AG04449 (cell line): ENCODE results near the gene RPS27.

ENCODE experiments used
- CTCF ChIA-PET: fragments of 350-600 bp; formaldehyde crosslinking; extraction: SDS; loops from one replicate; lab custom pipeline; 2021; ENCODE audit warnings: antibody characterized with exemption; lab: Yijun Ruan, JAX
- POLR2A ChIA-PET: fragments of 400-600, 350-600 bp; formaldehyde crosslinking; extraction: SDS; loops from one replicate; lab custom pipeline; 2020; ENCODE audit warnings: antibody characterized with exemption, inconsistent platforms; lab: Yijun Ruan, JAX
- DNase-seq: peaks from one replicate; pipeline ENCODE4 v3.0.0-alpha.2; 2010; ENCODE audit warnings: low read depth, low spot score
- H3K4me3 ChIP-seq: 2 replicates; pipeline ENCODE4 v1.5.1; 2011; ENCODE audit warnings: low read depth, mild to moderate bottlenecking, control low read depth, low read length
- TF ChIP-seq, protein P1 (sequence below): IDR thresholded peaks from one replicate; pipeline ENCODE4 v1.5.1; 2011; ENCODE audit warnings: mild to moderate bottlenecking, moderate library complexity, low read length, control low read depth, inconsistent platforms; ENCODE audit not compliant: insufficient read depth; ENCODE audit errors: missing control alignments

RPS27 gene

DNA sequence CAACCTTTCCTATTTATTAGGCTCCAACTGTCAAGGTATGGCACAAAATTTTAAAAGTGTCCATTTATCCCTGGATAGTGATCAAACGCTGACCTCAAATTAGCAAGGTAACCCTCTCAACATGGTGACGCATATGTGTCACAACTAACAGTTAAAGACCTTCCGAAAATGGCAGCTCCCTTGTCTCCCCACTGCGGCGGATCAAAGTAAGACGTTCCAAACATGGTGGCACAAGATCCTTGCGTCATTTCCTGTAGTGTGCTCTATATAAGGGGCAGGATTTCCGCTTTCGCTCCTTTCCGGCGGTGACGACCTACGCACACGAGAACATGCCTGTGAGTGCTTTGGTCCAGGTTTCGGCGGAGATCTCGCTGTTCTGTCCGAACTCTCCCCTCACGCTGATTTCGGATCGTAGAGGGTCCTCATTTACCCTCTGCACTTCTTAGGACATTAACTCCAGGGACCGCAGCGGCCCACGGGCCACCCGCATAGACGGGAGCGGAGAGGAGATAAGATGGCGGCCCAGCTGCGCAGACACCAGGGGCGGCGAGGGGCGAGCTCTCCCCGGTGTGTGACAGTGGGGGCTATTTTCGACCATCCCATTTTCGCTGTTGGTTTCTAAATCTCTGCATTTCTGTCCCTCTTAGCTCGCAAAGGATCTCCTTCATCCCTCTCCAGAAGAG lies at the start of gene RPS27:
TSS of gene RPS27 (plus strand) at position 295 of the 683 bp plus-strand sequence. CDS start at position 330, 35 bp downstream.
- DNase-seq: peak; percentile 88
- ChIA-PET CTCF (interaction anchor here (0.6 to 2.5 kb wide), 7 partner anchors 10 to 314 kb away, joined by 3 to 10 read pairs (median 3); partner anchors contain the start of gene DENND4B), POLR2A (interaction anchor here (0.6 to 2.8 kb wide), 29 partner anchors 9 to 363 kb away, joined by 3 to 42 read pairs (median 4); partner anchors contain the start of genes CREB3L4, CRTC2, DENND4B and ILF2)
- TF ChIP-seq, protein P1, sequence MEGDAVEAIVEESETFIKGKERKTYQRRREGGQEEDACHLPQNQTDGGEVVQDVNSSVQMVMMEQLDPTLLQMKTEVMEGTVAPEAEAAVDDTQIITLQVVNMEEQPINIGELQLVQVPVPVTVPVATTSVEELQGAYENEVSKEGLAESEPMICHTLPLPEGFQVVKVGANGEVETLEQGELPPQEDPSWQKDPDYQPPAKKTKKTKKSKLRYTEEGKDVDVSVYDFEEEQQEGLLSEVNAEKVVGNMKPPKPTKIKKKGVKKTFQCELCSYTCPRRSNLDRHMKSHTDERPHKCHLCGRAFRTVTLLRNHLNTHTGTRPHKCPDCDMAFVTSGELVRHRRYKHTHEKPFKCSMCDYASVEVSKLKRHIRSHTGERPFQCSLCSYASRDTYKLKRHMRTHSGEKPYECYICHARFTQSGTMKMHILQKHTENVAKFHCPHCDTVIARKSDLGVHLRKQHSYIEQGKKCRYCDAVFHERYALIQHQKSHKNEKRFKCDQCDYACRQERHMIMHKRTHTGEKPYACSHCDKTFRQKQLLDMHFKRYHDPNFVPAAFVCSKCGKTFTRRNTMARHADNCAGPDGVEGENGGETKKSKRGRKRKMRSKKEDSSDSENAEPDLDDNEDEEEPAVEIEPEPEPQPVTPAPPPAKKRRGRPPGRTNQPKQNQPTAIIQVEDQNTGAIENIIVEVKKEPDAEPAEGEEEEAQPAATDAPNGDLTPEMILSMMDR: no peak
- H3K4me3 ChIP-seq: peak within 1 kb of the TSS; percentile 69

DNA sequence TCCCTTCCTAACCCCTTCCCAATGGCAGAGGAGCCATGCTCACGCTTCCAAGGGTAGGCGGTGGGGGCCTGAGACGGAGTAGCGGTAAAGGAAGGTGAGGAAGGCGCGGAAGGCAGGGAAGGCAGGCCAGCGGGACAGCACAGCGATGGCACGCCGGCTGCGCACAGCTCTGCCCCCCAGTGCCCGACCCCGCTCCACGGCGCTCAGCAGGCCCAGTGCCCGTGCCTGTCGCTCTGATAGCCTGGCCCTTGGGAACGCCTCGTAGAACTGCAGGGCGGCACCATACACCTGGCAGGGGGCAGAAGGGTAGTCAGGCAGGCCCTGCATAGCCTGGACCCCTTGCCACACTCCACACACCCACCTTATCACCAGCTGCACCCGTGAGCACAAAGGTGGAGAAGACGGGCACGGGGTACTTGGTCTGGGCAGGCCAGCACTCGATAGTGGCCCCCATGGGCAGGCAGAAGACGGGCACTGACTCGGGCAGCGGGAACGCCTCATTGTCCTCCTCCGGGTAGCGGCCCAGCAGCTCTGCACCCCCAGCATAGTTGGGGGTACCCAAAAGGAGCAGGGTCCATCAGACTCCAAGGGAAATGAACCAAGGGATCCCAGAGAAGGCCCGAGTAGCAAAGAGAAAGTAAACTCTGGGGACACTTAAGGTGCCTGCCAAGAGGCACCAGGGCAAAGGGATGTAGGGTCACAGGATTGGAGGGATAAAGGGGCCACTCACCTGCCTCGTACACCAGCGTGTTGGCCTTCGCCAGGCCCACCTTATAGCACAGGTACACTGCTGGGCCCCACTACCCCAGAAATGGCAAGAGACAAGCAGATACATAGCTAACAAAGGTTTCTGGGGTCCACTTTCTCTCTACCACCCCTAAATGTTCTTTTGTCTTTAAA lies 48.5 kb upstream of the RPS27 start:
- POLR2A ChIA-PET: interaction anchor here (1.4 kb wide), 1 partner anchor 14 kb away, joined by 5 read pairs; no protein-coding TSS in a partner anchor
- no peak overlapping the region for H3K4me3 ChIP-seq
- TF ChIP-seq, protein P1: no peak
- DNase-seq: no peak
- CTCF ChIA-PET: interaction anchor here (1.3 kb wide), 1 partner anchor 11 kb away, joined by 4 read pairs; no protein-coding TSS in a partner anchor

DNA sequence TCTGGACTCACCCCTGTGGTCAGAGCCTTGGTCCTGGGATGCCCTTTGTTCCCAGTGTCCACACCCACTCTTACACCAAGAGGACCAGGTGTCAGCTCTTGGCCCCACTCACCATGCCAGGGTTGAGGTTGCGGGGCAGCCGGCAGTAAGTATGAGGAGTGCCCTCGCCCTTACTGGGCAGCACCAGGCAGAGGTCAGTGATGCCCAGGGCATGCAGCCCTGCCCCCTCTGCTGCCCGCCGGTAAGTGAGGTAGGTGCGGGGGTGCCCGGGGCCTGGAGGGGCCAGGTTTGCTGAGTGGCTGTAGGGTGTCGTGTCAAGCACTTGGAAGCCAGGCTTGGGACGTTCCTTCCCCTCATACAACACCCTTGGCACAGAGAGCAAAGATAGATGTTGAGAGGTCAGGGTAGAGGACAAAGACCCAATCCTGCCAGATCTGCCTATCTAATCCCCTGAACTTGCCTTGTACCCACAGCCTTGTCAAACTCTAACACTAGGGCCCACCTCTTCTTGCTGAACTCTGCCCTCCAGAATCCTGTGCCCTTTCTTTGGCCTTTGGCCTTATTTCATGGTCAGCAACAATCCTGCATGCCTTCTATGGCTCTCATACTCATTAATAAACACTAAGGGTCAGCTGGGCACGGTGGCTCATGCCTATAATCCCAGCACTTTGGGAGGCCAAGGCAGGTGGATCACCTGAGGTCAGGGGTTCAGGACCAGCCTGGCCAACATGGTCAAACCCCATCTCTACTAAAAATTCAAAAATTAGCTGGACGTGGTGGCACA lies 47.6 kb upstream of the RPS27 start:
- no peak overlapping the region for H3K4me3 ChIP-seq
- TF ChIP-seq, protein P1: no peak
- POLR2A ChIA-PET: interaction anchor here (0.6 kb wide), 1 partner anchor 51 kb away, joined by 4 read pairs; no protein-coding TSS in a partner anchor
- CTCF ChIA-PET: interaction anchor here (0.5 to 4.3 kb wide), 5 partner anchors 10 to 432 kb away, joined by 3 to 83 read pairs (median 8); partner anchors contain the start of genes CREB3L4, CRTC2 and RAB13
- DNase-seq: no peak

DNA sequence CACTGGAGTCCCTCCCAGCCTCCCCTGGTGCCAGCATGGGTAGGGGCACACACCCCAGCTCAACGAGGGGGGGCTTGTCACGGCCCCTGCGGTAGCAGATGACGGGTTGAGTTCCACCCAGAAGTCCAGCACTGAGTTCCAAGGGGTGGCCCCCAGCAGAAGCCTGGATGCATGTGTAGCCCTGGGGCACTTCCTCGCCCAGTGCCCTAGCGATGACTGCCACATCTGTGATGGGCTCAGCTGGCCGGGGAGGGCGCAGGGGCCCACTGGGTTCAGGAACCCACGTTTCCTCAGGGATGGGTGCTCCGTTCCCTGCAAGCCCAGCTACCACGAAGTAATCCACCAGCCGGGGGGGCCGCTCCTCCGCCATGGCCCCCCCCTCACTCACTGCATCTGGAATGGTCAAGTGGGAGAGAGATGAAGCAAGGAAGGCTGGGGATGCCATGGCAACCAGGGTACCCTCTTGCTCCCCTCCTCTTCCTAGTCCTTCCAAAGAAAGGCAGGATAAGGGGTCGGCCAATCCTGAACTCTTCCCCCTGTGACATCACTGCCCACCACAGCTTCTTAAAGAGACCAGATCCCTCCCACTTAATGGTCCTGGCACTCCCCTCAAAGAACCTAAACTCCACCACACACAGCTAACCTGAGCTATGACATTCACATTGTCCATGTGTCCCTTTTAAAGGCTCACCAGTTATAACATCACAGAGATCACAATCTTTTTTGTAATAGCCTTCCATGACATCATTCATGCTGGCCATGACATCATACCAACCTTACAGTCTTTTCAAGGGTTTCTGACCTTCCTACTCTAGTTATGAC lies 46.3 kb upstream of the RPS27 start:
- no peak overlapping the region; the same call in 1 of the 2 replicates for H3K4me3 ChIP-seq
- ChIA-PET CTCF (interaction anchor here (1.1 to 4.5 kb wide), 10 partner anchors 9 to 153 kb away, joined by 3 to 83 read pairs (median 15); partner anchors contain the start of genes CREB3L4, CRTC2, GATAD2B and RAB13), POLR2A (interaction anchor here (0.6 to 1.0 kb wide), 4 partner anchors 14 to 50 kb away, joined by 3 to 4 read pairs (median 4); partner anchors contain the start of gene SLC39A1)
- DNase-seq: no peak
- TF ChIP-seq, protein P1: no peak

DNA sequence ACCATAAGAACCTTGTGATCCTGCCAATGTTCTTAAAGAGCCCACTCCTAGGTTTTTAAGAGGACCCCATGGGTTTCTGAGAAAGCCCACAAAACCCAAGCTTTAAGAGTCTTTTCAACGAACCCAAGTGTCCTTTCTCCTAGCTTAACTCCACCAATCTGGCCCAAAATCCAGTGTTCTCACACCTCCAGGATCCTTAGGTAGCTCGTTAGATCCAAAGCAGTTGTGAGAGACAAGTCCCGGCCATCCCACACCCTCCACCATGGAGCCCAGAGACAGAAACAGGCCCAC lies 45.8 kb upstream of the RPS27 start:
- CTCF ChIA-PET: interaction anchor here (1.4 to 4.5 kb wide), 11 partner anchors 8 to 153 kb away, joined by 3 to 83 read pairs (median 11); partner anchors contain the start of genes CREB3L4, CRTC2, GATAD2B and RAB13
- no peak for DNase-seq
- TF ChIP-seq, protein P1: no peak
- POLR2A ChIA-PET: interaction anchor here (2.4 kb wide), 1 partner anchor 18 kb away, joined by 14 read pairs; the partner anchor contains the start of gene SLC39A1
- H3K4me3 ChIP-seq: peak overlapping the region; percentile 77
